GM10266 (cell line): Measurements from ENCODE around the gene SLC18A3.

ENCODE experiments used
- DNase-seq: peaks from one replicate; pipeline ENCODE4 v3.0.0; 2012; ENCODE audit errors: extremely low spot score
- TF ChIP-seq, protein P1 (sequence below): IDR thresholded peaks from 2 replicates; pipeline ENCODE4 v1.5.1; 2012; ENCODE audit warnings: mild to moderate bottlenecking, low read depth; ENCODE audit not compliant: control insufficient read depth, insufficient read depth; ENCODE audit errors: missing control alignments

Gene SLC18A3

DNA sequence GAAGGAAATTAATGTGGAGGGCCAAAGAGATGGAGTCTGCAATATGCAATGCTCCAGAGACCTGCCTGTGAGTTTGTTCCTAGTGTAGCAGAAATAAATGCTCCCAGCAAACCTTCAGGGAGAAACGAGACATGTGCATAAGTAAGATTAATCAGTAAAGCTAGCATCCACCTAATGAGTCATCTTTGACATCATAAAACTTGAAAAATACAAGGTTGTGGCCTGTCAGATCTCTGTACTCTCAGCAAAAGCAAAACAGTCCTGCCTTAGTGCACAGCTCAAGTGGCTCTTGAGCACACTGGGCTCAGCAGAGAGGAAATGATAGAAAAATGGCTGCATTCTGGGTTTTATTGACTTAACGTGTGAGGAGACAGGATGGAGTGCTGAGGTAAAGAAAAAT lies 38.7 kb upstream of the SLC18A3 start:
- TF ChIP-seq, protein P1, sequence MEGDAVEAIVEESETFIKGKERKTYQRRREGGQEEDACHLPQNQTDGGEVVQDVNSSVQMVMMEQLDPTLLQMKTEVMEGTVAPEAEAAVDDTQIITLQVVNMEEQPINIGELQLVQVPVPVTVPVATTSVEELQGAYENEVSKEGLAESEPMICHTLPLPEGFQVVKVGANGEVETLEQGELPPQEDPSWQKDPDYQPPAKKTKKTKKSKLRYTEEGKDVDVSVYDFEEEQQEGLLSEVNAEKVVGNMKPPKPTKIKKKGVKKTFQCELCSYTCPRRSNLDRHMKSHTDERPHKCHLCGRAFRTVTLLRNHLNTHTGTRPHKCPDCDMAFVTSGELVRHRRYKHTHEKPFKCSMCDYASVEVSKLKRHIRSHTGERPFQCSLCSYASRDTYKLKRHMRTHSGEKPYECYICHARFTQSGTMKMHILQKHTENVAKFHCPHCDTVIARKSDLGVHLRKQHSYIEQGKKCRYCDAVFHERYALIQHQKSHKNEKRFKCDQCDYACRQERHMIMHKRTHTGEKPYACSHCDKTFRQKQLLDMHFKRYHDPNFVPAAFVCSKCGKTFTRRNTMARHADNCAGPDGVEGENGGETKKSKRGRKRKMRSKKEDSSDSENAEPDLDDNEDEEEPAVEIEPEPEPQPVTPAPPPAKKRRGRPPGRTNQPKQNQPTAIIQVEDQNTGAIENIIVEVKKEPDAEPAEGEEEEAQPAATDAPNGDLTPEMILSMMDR = no peak
- no peak for DNase-seq

DNA sequence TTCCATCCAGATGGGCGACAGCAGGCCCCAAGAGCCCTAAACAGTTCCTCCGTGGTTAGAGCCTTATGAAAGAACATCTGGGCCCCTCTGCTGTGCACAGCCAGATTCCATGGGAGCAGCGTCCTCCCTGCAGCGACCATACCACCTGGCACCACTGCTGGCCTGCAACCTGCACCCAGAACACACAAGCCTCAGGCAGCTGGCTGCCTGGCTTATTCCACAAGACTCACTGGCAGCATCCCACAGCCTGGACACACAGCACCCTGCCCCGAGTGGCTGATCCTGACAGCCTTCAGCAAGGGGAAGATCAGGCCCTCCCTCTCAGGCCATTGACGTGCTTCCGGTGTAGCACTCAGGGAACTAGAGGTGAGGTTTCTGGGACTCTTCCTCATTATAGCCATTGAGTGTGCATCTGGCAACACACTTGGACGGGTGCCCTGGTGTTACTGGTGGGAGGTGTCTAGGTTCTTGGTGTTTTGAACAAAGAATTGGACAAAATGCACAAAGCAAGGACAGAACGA lies 37.5 kb upstream of the SLC18A3 start:
- TF ChIP-seq, protein P1 = no peak
- DNase-seq = no peak

DNA sequence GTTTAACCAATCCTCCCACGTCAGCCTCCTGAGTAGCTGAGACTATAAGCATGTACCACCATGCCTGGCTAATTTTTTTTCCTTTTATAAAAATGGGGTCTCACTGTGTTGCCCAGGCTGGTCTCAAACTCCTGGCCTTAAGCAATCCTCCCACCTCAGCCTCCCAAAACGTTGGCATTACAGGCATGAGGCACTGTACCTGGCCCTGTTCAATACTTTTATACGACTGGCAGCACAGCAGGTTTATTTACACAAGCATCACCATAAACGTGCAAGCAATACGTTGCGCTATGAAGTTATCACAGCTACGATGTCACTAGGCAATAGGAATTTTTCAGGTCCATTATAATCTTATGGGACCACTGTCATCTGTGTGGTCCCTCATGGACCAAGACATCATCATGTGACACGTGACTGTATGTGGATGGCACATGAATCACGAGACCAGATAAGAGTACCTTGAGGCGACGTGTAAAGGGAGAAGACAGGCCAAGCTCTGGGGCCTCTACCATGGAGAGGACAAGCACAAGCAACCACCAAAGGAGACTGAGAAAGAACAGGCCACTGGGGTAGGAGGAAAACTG lies 34.5 kb upstream of the SLC18A3 start:
- DNase-seq = no peak
- TF ChIP-seq, protein P1 = no peak

DNA sequence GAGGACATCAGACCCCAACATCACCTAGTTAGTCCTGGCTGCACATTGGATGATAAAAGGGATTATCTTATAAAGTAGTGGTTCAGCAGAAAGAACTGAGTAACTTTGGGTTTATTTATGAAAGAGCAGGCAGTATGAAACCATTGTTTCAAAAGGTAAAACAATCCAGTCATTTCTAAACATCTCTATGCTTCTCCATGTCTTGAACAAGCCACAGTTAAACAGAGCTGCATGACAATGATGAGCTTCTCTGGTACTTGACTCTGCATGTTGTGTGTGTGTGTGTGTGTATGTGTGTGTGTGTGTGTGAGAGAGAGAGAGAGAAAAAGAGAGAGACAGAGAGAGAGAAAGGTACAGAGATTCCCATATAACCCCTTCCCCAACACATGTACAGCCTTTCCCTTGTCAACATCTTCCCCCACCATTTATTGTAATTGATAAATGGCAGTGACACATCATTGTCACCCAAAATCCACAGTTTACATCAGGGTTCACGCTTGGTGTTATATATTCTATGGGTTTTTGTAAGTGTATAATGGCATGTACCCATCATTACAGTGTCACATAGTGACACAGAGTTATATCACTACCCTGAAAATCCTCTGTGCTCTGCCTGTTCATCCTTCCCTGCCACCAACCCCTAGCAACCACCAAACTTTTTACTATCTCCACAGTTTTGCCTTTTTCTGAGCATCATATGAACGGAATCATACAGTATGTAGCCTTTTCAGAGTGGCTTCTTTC lies 32.8 kb upstream of the SLC18A3 start:
- TF ChIP-seq, protein P1 = no peak
- no peak for DNase-seq

DNA sequence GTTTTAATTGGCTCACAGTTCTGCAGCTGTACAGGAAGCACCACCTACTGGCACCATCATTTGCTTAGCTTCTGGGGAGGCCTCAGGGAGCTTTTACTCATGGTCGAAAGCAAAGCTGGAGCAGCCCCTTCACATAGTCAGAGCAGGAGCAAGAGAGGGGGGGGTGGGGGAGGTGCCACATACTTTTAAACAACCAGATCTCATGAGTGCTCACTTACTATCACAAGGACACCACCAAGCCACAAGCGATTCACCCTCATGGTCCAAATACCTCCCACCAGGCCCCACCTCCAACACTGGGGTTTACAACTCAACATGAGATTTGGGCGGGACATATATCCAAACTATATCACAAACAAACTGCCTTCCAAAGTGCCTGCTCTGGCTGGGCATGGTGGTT lies 31.7 kb upstream of the SLC18A3 start:
- TF ChIP-seq, protein P1 = no peak
- DNase-seq = no peak

DNA sequence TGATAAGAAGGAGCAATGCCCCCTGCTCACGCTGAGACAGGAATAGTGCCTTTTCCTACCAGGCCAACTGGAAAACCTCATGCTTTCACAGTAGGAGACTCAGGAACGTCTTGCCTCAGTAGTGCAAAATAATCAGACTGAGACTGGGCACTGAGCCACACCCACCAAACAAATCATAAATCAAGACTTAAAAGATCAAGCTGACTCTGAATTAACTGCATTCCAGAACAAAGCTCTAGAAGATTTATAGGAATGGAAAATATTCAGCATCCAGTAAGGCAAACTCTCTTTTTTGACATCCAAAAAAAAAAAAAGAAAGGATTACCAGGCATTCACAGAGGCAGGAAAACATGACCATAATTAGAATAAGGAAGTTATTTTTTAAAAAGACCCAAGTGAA lies 30.5 kb upstream of the SLC18A3 start:
- TF ChIP-seq, protein P1 = no peak
- no peak for DNase-seq

DNA sequence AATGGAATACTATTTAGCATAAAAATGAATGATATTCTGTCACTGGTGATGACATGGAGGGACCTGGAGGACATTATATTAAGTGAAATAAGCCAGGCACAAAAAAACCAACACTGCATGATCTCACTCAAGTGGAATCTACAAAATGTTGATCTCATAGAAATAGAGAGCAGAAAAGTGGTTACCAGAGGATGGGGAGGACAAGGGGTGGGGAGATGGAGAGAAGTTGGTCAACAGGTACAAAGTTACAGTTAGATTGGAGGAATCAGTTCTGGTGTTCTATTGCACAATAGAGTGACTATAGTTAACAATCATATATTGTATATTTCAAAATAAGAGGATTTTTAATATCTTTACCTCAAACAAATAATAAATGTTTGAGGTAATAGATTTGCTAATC lies 24.7 kb upstream of the SLC18A3 start:
- DNase-seq = no peak
- TF ChIP-seq, protein P1 = no peak
